ENCODE data around the gene FBN3.
A peak's percentile ranks its signal among the peaks of the same experiment; 100 is the strongest.
"Not testable (repeated sequence)": the region's sequence is repeated elsewhere in the genome, so short reads cannot be mapped to it uniquely, and the experiment has no call there.

Gene FBN3

GRCh38 chr19:8056533-8056932 lies 92.9 kb downstream of the FBN3 start:
- no peak for DNase-seq

GRCh38 chr19:8054169-8054568 lies 95.2 kb downstream of the FBN3 start:
- DNase-seq = no peak

- DNase-seq = no peak
Observed at GRCh38 chr19:8052464-8052859, 96.9 kb downstream of the FBN3 start, which contains the start of gene CCL25. TSS of gene CCL25 (plus strand) at chr19:8052760. CDS start at chr19:8053050, 290 bp downstream.

- peak in 10 of 14 donors; percentile 24 to 72 (median 48) for DNase-seq
Observed at GRCh38 chr19:8050274-8051096, 98.9 kb downstream of the FBN3 start.

- DNase-seq = no peak
Observed at GRCh38 chr19:8046569-8047165, 102.7 kb downstream of the FBN3 start.

- DNase-seq = no peak
Observed at GRCh38 chr19:8045872-8046568, 103.4 kb downstream of the FBN3 start.

GRCh38 chr19:8044018-8044417 lies 105.4 kb downstream of the FBN3 start:
- no peak for DNase-seq

- no peak for DNase-seq
Observed at GRCh38 chr19:8042900-8043299, 106.5 kb downstream of the FBN3 start.

- DNase-seq = no peak
Observed at GRCh38 chr19:8041531-8041931, 107.9 kb downstream of the FBN3 start.

- no peak for DNase-seq
Observed at GRCh38 chr19:8039231-8039630, 110.2 kb downstream of the FBN3 start.

- DNase-seq = no peak
Observed at GRCh38 chr19:8038815-8039214, 110.6 kb downstream of the FBN3 start.

GRCh38 chr19:8036434-8037099 lies 112.8 kb downstream of the FBN3 start:
- no peak for DNase-seq

- no peak for DNase-seq
Observed at GRCh38 chr19:8034178-8034525, 115.2 kb downstream of the FBN3 start.

- DNase-seq = not testable (repeated sequence)
Observed at GRCh38 chr19:8033287-8034177, 115.9 kb downstream of the FBN3 start.

GRCh38 chr19:8030960-8031359 lies 118.4 kb downstream of the FBN3 start:
- DNase-seq = peak in 2 of 14 donors; percentile 0 to 22

- DNase-seq = no peak
Observed at GRCh38 chr19:8028951-8029491, 120.4 kb downstream of the FBN3 start.

- no peak for DNase-seq
Observed at GRCh38 chr19:8025316-8025715, 124.1 kb downstream of the FBN3 start.

GRCh38 chr19:8024256-8024655 lies 125.1 kb downstream of the FBN3 start:
- not testable (repeated sequence) for DNase-seq

GRCh38 chr19:8023371-8023770 lies 126.0 kb downstream of the FBN3 start:
- DNase-seq = no peak

- DNase-seq = no peak
Observed at GRCh38 chr19:8022275-8022674, 127.1 kb downstream of the FBN3 start.

GRCh38 chr19:8021374-8021773 lies 128.0 kb downstream of the FBN3 start:
- DNase-seq = no peak

- no peak for DNase-seq
Observed at GRCh38 chr19:8020681-8021080, 128.7 kb downstream of the FBN3 start.

Measured in C1 segment of cervical spinal cord (tissue), 14 donors.